ENCODE results near the gene LRR1.

LRR1 gene

DNA sequence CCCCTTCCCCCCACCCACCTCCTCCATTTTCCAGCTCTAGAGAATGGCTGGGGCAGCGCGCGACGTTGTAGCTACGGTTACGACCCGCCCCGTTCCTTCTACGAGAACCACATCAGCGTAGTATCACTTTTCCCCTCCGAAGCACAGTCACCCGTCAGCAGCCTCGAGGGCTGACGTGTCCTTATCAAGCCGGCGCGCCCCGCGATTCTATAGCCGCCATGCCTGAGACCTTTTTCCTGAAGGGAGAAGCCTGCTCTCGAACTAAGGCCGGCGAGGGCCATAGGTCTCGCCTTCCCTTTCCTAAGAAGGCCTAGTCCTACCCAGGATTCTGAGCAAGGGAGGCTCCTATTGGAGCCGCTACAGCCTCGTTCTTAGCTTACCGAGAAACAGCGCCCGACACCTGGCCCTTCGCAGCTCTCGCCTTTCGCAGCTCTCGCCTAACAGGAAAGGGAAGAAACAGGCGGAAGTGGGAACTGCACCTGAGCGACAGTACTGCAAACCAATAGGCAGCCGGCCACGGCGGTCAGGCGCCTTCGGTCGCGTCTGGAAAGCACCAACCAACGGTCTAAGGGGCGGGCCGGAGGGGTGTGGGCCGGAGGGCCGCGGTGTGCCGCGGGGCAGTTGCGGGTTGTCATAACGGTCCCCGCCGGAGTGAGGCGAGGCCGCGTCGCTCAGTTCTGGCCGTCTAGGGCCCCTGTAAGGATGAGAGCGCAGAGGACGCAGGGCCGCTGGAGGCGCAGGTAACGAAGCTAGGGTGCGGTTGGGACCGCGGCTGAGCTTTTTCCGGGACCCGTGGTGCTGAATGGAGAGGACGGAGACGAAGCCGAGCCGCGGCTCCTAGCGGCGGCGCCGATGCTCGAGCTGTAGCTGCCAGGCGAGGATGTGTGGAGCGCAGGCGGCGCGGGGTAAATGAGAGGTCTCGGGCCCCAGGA, 21.7 kb downstream of the LRR1 start, which contains the start of the genes MGAT2 and RPL36AL (continued):
- TF ChIP-seq ZNF426 (tag by site-specific recombination; IDR thresholded peaks at IDR 0.05): no peak
- peak; percentile 58 for TF ChIP-seq SP7 (tag by site-specific recombination; IDR thresholded peaks at IDR 0.05)
- no peak for TF ChIP-seq ZNF747 (tag by site-specific recombination; IDR thresholded peaks at IDR 0.05)
- TF ChIP-seq ZBTB26 (tag by site-specific recombination; optimal IDR thresholded peaks at IDR 0.05): peak; percentile 61
- peak; percentile 68; the same call in 1 of the 2 replicates for TF ChIP-seq BCL11B (tag by site-specific recombination; IDR thresholded peaks at IDR 0.05; ENCODE audit: low read depth)
- TF ChIP-seq ZNF266 (tag by site-specific recombination; IDR thresholded peaks at IDR 0.05; ENCODE audit: low read depth): no peak
- peak; percentile 59; the same call in 1 of the 2 replicates for TF ChIP-seq KLF16 (tag by site-specific recombination; IDR thresholded peaks at IDR 0.05)
- TF ChIP-seq ZNF660 (tag by site-specific recombination; IDR thresholded peaks at IDR 0.05): 0 out of 2 replicates have a peak, but pooled peaks have one; percentile 8
- TF ChIP-seq ZNF391 (tag by site-specific recombination; IDR thresholded peaks at IDR 0.05; ENCODE audit: borderline replicate concordance, low read depth): 0 out of 2 replicates have a peak, but pooled peaks have one; percentile 50
- 0 out of 2 replicates have a peak, but pooled peaks have one; percentile 35 for TF ChIP-seq ZBTB7A (tag by site-specific recombination; IDR thresholded peaks at IDR 0.05; ENCODE audit: low read depth)
- peak; percentile 51; the same call in 1 of the 2 replicates for TF ChIP-seq ZNF777 (tag by site-specific recombination; IDR thresholded peaks at IDR 0.05; ENCODE audit: borderline replicate concordance)
- TF ChIP-seq ZNF24 (tag by site-specific recombination; IDR thresholded peaks at IDR 0.05): no peak; the same call in 1 of the 2 replicates
- TF ChIP-seq PRDM4 (tag by site-specific recombination; IDR thresholded peaks at IDR 0.05): peak; percentile 42; the same call in 1 of the 2 replicates
- TF ChIP-seq, protein P1, sequence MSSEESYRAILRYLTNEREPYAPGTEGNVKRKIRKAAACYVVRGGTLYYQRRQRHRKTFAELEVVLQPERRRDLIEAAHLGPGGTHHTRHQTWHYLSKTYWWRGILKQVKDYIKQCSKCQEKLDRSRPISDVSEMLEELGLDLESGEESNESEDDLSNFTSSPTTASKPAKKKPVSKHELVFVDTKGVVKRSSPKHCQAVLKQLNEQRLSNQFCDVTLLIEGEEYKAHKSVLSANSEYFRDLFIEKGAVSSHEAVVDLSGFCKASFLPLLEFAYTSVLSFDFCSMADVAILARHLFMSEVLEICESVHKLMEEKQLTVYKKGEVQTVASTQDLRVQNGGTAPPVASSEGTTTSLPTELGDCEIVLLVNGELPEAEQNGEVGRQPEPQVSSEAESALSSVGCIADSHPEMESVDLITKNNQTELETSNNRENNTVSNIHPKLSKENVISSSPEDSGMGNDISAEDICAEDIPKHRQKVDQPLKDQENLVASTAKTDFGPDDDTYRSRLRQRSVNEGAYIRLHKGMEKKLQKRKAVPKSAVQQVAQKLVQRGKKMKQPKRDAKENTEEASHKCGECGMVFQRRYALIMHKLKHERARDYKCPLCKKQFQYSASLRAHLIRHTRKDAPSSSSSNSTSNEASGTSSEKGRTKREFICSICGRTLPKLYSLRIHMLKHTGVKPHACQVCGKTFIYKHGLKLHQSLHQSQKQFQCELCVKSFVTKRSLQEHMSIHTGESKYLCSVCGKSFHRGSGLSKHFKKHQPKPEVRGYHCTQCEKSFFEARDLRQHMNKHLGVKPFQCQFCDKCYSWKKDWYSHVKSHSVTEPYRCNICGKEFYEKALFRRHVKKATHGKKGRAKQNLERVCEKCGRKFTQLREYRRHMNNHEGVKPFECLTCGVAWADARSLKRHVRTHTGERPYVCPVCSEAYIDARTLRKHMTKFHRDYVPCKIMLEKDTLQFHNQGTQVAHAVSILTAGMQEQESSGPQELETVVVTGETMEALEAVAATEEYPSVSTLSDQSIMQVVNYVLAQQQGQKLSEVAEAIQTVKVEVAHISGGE (tag by site-specific recombination; conservative IDR thresholded peaks at IDR 0.05; ENCODE audit: low read depth): peak; percentile 78
- TF ChIP-seq OVOL3 (tag by site-specific recombination; IDR thresholded peaks at IDR 0.05): peak; percentile 100
- TF ChIP-seq IKZF3 (tag by site-specific recombination; IDR thresholded peaks at IDR 0.05): no peak
- TF ChIP-seq EGR2 (tag by site-specific recombination; IDR thresholded peaks at IDR 0.05; ENCODE audit: low read depth): 0 out of 2 replicates have a peak, but pooled peaks have one; percentile 15
- TF ChIP-seq ZBTB8A (tag by site-specific recombination; IDR thresholded peaks at IDR 0.05): peak; percentile 55
- no peak for TF ChIP-seq ZNF561 (tag by site-specific recombination; IDR thresholded peaks at IDR 0.05; ENCODE audit: borderline replicate concordance)
- no peak for TF ChIP-seq YY2 (tag by site-specific recombination; IDR thresholded peaks at IDR 0.05)
- TF ChIP-seq, protein P2, sequence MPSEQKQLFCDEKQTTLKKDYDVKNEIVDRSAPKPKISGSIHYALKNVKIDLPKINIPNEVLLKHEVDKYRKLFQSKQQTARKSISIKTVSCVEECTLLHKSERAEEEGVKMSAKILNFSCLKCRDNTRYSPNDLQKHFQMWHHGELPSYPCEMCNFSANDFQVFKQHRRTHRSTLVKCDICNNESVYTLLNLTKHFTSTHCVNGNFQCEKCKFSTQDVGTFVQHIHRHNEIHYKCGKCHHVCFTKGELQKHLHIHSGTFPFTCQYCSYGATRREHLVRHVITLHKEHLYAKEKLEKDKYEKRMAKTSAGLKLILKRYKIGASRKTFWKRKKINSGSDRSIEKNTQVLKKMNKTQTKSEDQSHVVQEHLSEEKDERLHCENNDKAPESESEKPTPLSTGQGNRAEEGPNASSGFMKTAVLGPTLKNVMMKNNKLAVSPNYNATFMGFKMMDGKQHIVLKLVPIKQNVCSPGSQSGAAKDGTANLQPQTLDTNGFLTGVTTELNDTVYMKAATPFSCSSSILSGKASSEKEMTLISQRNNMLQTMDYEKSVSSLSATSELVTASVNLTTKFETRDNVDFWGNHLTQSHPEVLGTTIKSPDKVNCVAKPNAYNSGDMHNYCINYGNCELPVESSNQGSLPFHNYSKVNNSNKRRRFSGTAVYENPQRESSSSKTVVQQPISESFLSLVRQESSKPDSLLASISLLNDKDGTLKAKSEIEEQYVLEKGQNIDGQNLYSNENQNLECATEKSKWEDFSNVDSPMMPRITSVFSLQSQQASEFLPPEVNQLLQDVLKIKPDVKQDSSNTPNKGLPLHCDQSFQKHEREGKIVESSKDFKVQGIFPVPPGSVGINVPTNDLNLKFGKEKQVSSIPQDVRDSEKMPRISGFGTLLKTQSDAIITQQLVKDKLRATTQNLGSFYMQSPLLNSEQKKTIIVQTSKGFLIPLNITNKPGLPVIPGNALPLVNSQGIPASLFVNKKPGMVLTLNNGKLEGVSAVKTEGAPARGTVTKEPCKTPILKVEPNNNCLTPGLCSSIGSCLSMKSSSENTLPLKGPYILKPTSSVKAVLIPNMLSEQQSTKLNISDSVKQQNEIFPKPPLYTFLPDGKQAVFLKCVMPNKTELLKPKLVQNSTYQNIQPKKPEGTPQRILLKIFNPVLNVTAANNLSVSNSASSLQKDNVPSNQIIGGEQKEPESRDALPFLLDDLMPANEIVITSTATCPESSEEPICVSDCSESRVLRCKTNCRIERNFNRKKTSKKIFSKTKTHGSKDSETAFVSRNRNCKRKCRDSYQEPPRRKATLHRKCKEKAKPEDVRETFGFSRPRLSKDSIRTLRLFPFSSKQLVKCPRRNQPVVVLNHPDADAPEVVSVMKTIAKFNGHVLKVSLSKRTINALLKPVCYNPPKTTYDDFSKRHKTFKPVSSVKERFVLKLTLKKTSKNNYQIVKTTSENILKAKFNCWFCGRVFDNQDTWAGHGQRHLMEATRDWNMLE (tag by site-specific recombination; conservative IDR thresholded peaks at IDR 0.05; ENCODE audit: low read depth): no peak
- TF ChIP-seq GLI4 (tag by site-specific recombination; IDR thresholded peaks at IDR 0.05): peak; percentile 40; the same call in 1 of the 2 replicates
- TF ChIP-seq KLF1 (tag by site-specific recombination; IDR thresholded peaks at IDR 0.05): 0 out of 2 replicates have a peak, but pooled peaks have one; percentile 16
- peak; percentile 69; the same call in 1 of the 2 replicates for TF ChIP-seq BCL11A (tag by site-specific recombination; IDR thresholded peaks at IDR 0.05; ENCODE audit: low read depth)
- TF ChIP-seq ZNF792 (tag by site-specific recombination; IDR thresholded peaks at IDR 0.05): no peak

All from HEK293 (cell line).